H1 (cell line): Measurements from ENCODE around the gene TMEM269.

ENCODE experiments used
- CBX8 ChIP-seq: fragments of 300-800, 300-1000 bp; sonication (generic); IDR thresholded peaks from 2 replicates; pipeline ENCODE4 v1.7.1; 2016; ENCODE audit warnings: low read depth, low read length, borderline replicate concordance
- CEBPB ChIP-seq: IDR thresholded peaks from 2 replicates; pipeline ENCODE4 v1.6.1; 2012; ENCODE audit warnings: low read depth, low read length
- CREB1 ChIP-seq: IDR thresholded peaks from 2 replicates; pipeline ENCODE4 v1.6.1; 2012; ENCODE audit warnings: inconsistent platforms
- CTCF ChIP-seq, 3 experiments: IDR thresholded peaks; 1 replicate in 2 of 3; 2 replicates in 1 of 3; pipeline versions ENCODE4 v1.5.1 to v1.6.1; 2011; ENCODE audit warnings: low read length in 3 of 3, mild to moderate bottlenecking in 3 of 3, inconsistent platforms in 2 of 3, low read depth in 1 of 3, moderate library complexity in 1 of 3; ENCODE audit not compliant: insufficient read depth in 1 of 3; ENCODE audit errors: control extremely low read depth in 1 of 3
- MAFK ChIP-seq: IDR thresholded peaks from 2 replicates; pipeline ENCODE4 v1.6.1; 2012; ENCODE audit warnings: low read depth, mild to moderate bottlenecking, improper control_type of control experiment, low read length
- MAX ChIP-seq: IDR thresholded peaks from 2 replicates; pipeline ENCODE4 v1.6.1; 2012; ENCODE audit warnings: inconsistent platforms
- POLR2A ChIP-seq, 2 experiments: IDR thresholded peaks; 1 replicate in 1 of 2; 2 replicates in 1 of 2; pipeline ENCODE4 v1.6.1; 2011; ENCODE audit warnings: low read depth in 2 of 2, low read length in 2 of 2, mild to moderate bottlenecking in 2 of 2; ENCODE audit errors: control extremely low read depth in 1 of 2
- POLR2AphosphoS5 ChIP-seq: IDR thresholded peaks from 2 replicates; pipeline ENCODE4 v1.6.1; 2011; ENCODE audit warnings: low read depth, low read length
- SP2 ChIP-seq: IDR thresholded peaks from 2 replicates; pipeline ENCODE4 v1.6.1; 2012; ENCODE audit warnings: mild to moderate bottlenecking, low read length, inconsistent platforms
- TEAD4 ChIP-seq: IDR thresholded peaks from 2 replicates; pipeline ENCODE4 v1.6.1; 2012; ENCODE audit warnings: low read depth, low read length, inconsistent platforms, mixed read lengths
- YY1 ChIP-seq: IDR thresholded peaks from 2 replicates; pipeline ENCODE4 v1.6.1; 2011; ENCODE audit warnings: low read depth, mild to moderate bottlenecking, low read length

DNA sequence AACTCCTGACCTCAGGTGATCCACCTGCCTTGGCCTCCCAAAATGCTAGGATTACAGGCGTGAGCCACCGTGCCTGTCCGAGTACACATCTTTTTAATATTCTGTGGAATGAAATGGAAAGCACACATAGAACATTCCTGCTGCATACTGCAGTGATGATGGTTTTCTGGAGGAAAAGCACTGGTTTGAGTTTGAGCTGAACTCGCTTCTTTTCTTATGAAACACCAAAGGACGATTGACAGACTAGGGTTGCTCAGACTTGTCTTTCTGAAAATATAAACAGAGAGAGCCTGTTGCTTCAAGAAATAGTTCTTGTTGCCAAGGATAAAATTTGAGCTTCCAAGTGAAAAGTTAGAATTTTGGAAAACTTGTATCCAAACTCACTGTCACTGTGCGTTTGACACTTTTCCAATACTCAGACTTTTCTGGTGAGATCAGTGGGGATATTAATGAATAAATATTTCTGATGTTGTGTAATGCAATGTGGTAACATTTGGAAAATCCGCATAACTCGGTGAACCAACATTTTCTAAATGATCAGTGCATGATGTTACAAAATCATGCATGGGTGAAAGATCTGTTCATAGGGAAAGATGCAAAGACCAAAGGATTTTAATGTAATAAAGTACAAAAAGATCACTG is 17.2 kb downstream of the TMEM269 start:
- no peak for TF ChIP-seq TEAD4
- no peak for TF ChIP-seq CTCF (IDR thresholded peaks at IDR 0.05; ENCODE audit: control extremely low read depth in 1 of 3, insufficient read depth in 1 of 3, low read depth in 1 of 3, low read length in 3 of 3)
- TF ChIP-seq CBX8 = no peak
- TF ChIP-seq CREB1 = no peak
- TF ChIP-seq SP2 = no peak
- no peak for TF ChIP-seq MAX
- no peak for TF ChIP-seq YY1
- TF ChIP-seq POLR2A (IDR thresholded peaks at IDR 0.05; ENCODE audit: control extremely low read depth in 1 of 2, low read depth in 2 of 2, low read length in 2 of 2) = no peak
- no peak for TF ChIP-seq CEBPB
- TF ChIP-seq MAFK = no peak
- TF ChIP-seq POLR2AphosphoS5 = no peak
